Activated B cell treated with CpG ODN at 0.5 μM for 24 hours (primary cell): ENCODE results near the gene KANK3. TPM values are rescaled to one million over a fixed set of nuclear protein-coding genes. Genes with fewer than 3 reads are reported as not detected.
A peak's percentile ranks its signal among the peaks of the same experiment; 100 is the strongest.
"Not testable (repeated sequence)": the region's sequence is repeated elsewhere in the genome, so short reads cannot be mapped to it uniquely, and the experiment has no call there.

ENCODE experiments used
- ATAC-seq: fragments of 200-7000 bp; cut with Tn5 transposase; one replicate; pipeline ENCODE4 v1.10.0; 2021; ENCODE audit warnings: low read depth, mild to moderate bottlenecking, moderate library complexity
- CTCF ChIA-PET: fragments of 350-600 bp; sonication (Branson Sonifier 250); formaldehyde crosslinking; loops from one replicate; lab custom pipeline; 2021; ENCODE audit warnings: antibody characterized with exemption; lab: Charles Lee
- POLR2A ChIA-PET: fragments of 350-600 bp; sonication (Branson Sonifier 250); formaldehyde crosslinking; loops from one replicate; lab custom pipeline; 2021; ENCODE audit warnings: antibody characterized with exemption; lab: Charles Lee
- DNase-seq: peaks from one replicate; pipeline ENCODE4 v3.0.0; 2022
- H3K27ac Mint-ChIP-seq: one replicate; pipeline ENCODE4 v1.8.0; 2020; ENCODE audit warnings: mixed read lengths
- H3K27me3 Mint-ChIP-seq: one replicate; pipeline ENCODE4 v1.8.0; 2021; ENCODE audit warnings: mixed read lengths
- H3K36me3 Mint-ChIP-seq: one replicate; pipeline ENCODE4 v1.8.0; 2021; ENCODE audit warnings: low read depth, mixed read lengths
- H3K4me1 Mint-ChIP-seq: one replicate; pipeline ENCODE4 v1.8.0; 2021; ENCODE audit warnings: mixed read lengths
- H3K4me3 Mint-ChIP-seq: one replicate; pipeline ENCODE4 v1.8.0; 2020; ENCODE audit warnings: mild to moderate bottlenecking, mixed read lengths
- H3K9me3 Mint-ChIP-seq: one replicate; pipeline ENCODE4 v1.8.0; 2020; ENCODE audit warnings: mixed read lengths
- CTCF ChIP-seq: fragments of 200-600 bp; IDR thresholded peaks from one replicate; pipeline ENCODE4 v1.8.0; 2022; ENCODE audit warnings: antibody characterized with exemption, mild to moderate bottlenecking
- intact Hi-C: fragments of 100-400 bp; cut with micrococcal nuclease; formaldehyde crosslinking; loops from one replicate; pipeline ENCODE4 v1.15.1; 2024
- total RNA-seq: library from RNA; stranded (reverse); gene quantifications from 2 replicates; pipeline ENCODE4 v1.2.3, GENCODE V29; 2022

The KANK3 gene
- total RNA-seq, 1 donor from 2014 or later: 0.29 TPM

GRCh38 chr19:8305798-8306197 is 37.3 kb downstream of the KANK3 start:
- DNase-seq (peak; percentile 4), ATAC-seq (no peak)
- ChIA-PET POLR2A (interaction anchor here (2.5 kb wide), 1 partner anchor 15 kb away, joined by 7 read pairs; the partner anchor contains the start of genes NDUFA7 and RPS28), CTCF (no interaction called here)
- no peak overlapping the region for H3K4me3 Mint-ChIP-seq
- peaks cover 31% of the 10 kb centered on the region for H3K4me1 Mint-ChIP-seq
- H3K27me3 Mint-ChIP-seq: no peaks in the 10 kb centered on the region
- H3K9me3 Mint-ChIP-seq: no peaks in the 10 kb centered on the region
- TF ChIP-seq CTCF: no peak
- no peak overlapping the region for H3K27ac Mint-ChIP-seq
- intact Hi-C loops: no loop called here
- peaks cover 26% of the 10 kb centered on the region for H3K36me3 Mint-ChIP-seq

DNA sequence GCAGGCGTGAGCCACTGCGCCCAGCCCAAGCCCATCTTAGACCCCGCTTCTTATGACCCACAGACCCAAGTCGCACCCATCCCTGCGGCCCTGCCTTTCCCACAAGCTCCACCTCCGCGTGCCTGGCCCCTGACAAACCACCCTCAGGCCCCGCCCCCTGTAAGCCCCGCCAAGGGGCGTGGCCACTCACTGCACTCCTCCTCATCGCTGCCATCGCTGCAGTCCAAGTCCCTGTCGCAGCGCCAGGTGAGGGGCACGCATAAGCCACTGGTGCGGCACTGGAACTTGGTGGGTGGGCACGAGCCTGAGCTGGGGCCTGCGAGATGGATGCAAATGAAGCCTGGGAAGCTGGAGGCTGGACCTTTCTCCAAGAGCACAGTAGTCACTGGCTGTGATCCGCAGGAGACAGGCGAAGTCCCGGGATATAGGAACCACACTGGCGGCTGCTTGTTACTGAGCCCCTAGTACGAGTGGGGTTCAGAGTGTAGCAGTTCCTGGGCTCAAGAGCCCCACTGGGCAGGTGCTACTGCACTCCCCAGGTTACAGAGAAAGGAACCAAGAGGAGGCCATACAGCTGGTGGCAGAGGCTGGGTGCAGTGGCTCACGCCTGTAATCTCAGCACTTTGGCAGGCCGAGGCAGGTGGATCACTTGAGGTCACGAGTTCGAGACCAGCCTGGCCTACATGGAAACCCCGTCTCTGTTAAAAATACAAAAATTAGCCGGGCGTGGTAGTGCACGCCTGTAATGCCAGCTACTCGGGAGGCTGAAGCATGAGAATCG is 38.0 kb downstream of the KANK3 start:
- ChIA-PET POLR2A (interaction anchor here (2.5 kb wide), 1 partner anchor 16 kb away, joined by 7 read pairs; the partner anchor contains the start of genes NDUFA7 and RPS28), CTCF (no interaction called here)
- ATAC-seq (no peak), DNase-seq (peak; percentile 16)
- Mint-ChIP-seq H3K27me3 (no peaks in the 10 kb centered on the region), H3K27ac (no peak overlapping the region), H3K4me3 (no peak overlapping the region), H3K4me1 (peaks cover 31% of the 10 kb centered on the region), H3K36me3 (peaks cover 20% of the 10 kb centered on the region), H3K9me3 (no peaks in the 10 kb centered on the region)
- no peak for TF ChIP-seq CTCF
- intact Hi-C loops: no loop called here

DNA sequence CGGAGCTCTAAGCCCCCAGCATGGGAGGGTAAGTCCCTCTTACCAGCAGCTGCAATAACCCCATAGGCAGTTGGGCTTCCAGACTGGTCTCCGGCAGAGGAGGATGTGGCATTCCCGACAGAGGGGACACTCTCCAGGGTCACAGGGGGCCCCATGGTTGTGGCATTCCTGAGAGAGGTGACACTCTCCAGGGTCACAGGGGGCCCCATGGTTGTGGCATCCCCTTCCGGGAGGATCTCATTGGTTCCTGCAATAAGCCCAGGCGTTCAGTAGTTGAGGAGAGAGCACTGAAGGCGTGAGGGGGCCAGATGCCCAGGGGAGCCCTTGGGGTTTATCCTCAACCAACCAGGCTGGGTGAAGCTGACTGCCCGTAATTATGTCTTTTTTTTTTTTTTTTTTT is 40.3 kb downstream of the KANK3 start:
- Mint-ChIP-seq H3K27me3 (no peaks in the 10 kb centered on the region), H3K27ac (no peak overlapping the region), H3K36me3 (peaks cover 8% of the 10 kb centered on the region), H3K4me3 (no peak overlapping the region), H3K4me1 (peaks cover 17% of the 10 kb centered on the region), H3K9me3 (no peaks in the 10 kb centered on the region)
- DNase-seq (peak; percentile 13), ATAC-seq (no peak)
- ChIA-PET POLR2A (interaction anchor here (0.5 to 0.7 kb wide), 2 partner anchors 35 to 1039 kb away, joined by 10 to 12 read pairs; no protein-coding TSS in a partner anchor), CTCF (no interaction called here)
- intact Hi-C loops: no loop called here
- no peak for TF ChIP-seq CTCF

- Mint-ChIP-seq H3K36me3 (peaks cover 8% of the 10 kb centered on the region), H3K4me1 (peaks cover 13% of the 10 kb centered on the region), H3K9me3 (no peaks in the 10 kb centered on the region), H3K27me3 (no peaks in the 10 kb centered on the region), H3K4me3 (no peak overlapping the region), H3K27ac (no peak overlapping the region)
- TF ChIP-seq CTCF: no peak
- peak; percentile 14 for DNase-seq
- POLR2A ChIA-PET: no interaction called here
- CTCF ChIA-PET: no interaction called here
- intact Hi-C loops: no loop called here
- no peak for ATAC-seq
Observed at GRCh38 chr19:8302357-8302691, 40.7 kb downstream of the KANK3 start.

DNA sequence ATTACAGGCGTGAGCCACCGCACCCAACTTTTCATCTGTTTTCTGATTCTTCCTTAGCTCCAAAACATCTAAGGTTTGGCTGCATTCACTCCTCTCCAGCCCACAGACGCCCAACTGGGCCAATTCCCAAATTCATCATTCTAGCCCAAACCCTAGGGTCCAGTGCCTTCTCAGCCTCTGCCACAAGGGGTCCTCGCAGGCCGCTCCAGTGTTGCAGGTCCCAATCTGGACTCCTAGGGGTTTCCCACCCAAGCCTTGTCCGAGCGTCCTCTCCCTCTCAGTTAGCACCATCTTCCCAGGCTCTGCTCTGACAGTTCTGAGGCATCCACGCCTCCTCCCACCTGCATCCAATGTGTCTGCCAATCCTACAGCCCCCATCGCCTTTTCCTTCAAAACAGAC is 51.7 kb downstream of the KANK3 start:
- H3K36me3 Mint-ChIP-seq, intact Hi-C loops, H3K27me3 Mint-ChIP-seq, CTCF ChIA-PET, H3K9me3 Mint-ChIP-seq, H3K27ac Mint-ChIP-seq, H3K4me1 Mint-ChIP-seq, H3K4me3 Mint-ChIP-seq, POLR2A ChIA-PET, DNase-seq: not testable (repeated sequence)
- peak; percentile 73 for ATAC-seq

- H3K9me3 Mint-ChIP-seq, H3K4me1 Mint-ChIP-seq, DNase-seq, H3K27ac Mint-ChIP-seq, H3K4me3 Mint-ChIP-seq, POLR2A ChIA-PET, H3K36me3 Mint-ChIP-seq, H3K27me3 Mint-ChIP-seq, CTCF ChIA-PET, intact Hi-C loops: not testable (repeated sequence)
- ATAC-seq: peak; percentile 65
Observed at GRCh38 chr19:8276508-8276907, 66.6 kb downstream of the KANK3 start.

Other genes starting within 250 kb of the KANK3 start
- gene FBN3, start 193.7 kb downstream of the KANK3 start, total RNA-seq: not detected in 2 replicates
- gene CERS4, start 133.9 kb downstream of the KANK3 start, total RNA-seq: 112 and 114 TPM in 2 replicates
- gene CD320, start 34.9 kb downstream of the KANK3 start, total RNA-seq: 23.7 and 24.6 TPM in 2 replicates
- gene NDUFA7, start 21.9 kb downstream of the KANK3 start, total RNA-seq: 31.1 and 35.8 TPM in 2 replicates
- gene RPS28, start 21.8 kb downstream of the KANK3 start, total RNA-seq: 3,149 and 3,168 TPM in 2 replicates
- gene ANGPTL4, start 20.9 kb upstream of the KANK3 start, total RNA-seq: not detected in 2 replicates
- 92.1 and 100 TPM in 2 replicates for gene RAB11B, start 47.1 kb upstream of the KANK3 start, total RNA-seq
- gene MARCHF2, start 70.0 kb upstream of the KANK3 start, total RNA-seq: 24.8 and 25.6 TPM in 2 replicates
- 282 and 287 TPM in 2 replicates for gene HNRNPM, start 101.7 kb upstream of the KANK3 start, total RNA-seq
- 0.29 and 0.49 TPM in 2 replicates for gene PRAM1, start 159.4 kb upstream of the KANK3 start, total RNA-seq
- gene ZNF414, start 170.9 kb upstream of the KANK3 start, total RNA-seq: 28.6 and 32.8 TPM in 2 replicates
- 57.4 and 63.8 TPM in 2 replicates for gene MYO1F, start 234.2 kb upstream of the KANK3 start, total RNA-seq